Kidney epithelial cell (primary cell): ENCODE results near the gene UXS1. TPM values are rescaled to one million over a fixed set of nuclear protein-coding genes. Genes with fewer than 3 reads are reported as not detected.
A peak's percentile ranks its signal among the peaks of the same experiment; 100 is the strongest.

Experiments used
- DNase-seq: peaks from one replicate; pipeline ENCODE4 v3.0.0-alpha.2; 2010; ENCODE audit warnings: low read depth
- H3K27me3 ChIP-seq: 2 replicates; pipeline ENCODE4 v1.6.0; 2011; ENCODE audit warnings: low read length; ENCODE audit not compliant: control insufficient read depth, insufficient read depth
- H3K36me3 ChIP-seq: 2 replicates; pipeline ENCODE4 v1.5.1; 2011; ENCODE audit warnings: low read length; ENCODE audit not compliant: control insufficient read depth, insufficient read depth
- H3K4me3 ChIP-seq: 2 replicates; pipeline ENCODE4 v1.5.1; 2011; ENCODE audit warnings: low read depth, mild to moderate bottlenecking, control low read depth, low read length
- total RNA-seq: library from RNA; depleted of rRNA; stranded (reverse); fragments of >200 nt; gene quantifications from 2 replicates; pipeline ENCODE4 v1.2.3, GENCODE V29; 2015
- TF ChIP-seq, protein P1 (sequence below): IDR thresholded peaks from 2 replicates; pipeline ENCODE4 v1.5.1; 2011; ENCODE audit warnings: mild to moderate bottlenecking, moderate library complexity, low read length, control low read depth, inconsistent platforms; ENCODE audit not compliant: insufficient read depth, poor library complexity, severe bottlenecking

The UXS1 gene
- total RNA-seq, 1 donor from 2014 or later: 73.3 TPM

DNA sequence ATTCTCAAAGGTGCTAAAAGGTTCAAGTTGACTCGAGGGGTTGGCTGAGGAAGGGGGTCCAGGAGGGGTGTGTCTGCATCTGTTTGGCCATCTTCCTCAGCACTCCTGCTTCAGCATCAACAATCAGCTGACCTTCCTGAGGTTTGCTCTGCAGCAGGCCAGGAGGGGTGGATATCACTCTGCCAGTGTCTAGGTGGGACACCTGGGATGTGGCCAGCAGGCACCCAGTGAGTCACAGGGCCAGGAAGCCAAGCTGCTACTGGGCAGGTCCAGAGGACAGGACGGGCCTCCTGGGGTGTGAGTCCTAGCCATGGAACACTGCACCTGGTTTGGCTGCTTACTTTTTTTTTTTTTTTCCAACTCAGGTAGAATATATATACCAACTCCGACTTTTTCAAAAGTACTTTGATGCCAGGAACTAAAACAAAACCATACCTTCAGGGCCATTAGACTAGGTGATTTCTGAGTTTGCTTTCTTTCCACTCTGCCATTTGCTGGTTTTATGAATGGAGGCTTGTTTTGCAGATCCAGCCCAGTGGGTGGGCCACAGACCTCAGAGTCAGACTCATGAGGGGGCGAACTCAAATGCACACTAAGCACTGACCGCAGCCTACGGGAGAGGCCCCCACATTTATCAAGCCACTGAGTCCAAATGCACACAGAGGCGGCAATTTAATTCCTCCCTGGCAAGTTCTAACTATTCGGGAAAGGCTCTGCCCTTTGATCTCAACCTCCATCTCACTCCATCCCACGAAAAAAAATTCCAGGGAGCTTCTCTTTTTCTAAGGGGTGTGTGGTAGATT lies 76.0 kb downstream of the UXS1 start:
- Histone ChIP-seq H3K27me3 (no peaks in the 10 kb centered on the region), H3K4me3 (no peak overlapping the region), H3K36me3 (peaks cover 1% of the 10 kb centered on the region)
- DNase-seq: no peak
- TF ChIP-seq, protein P1, sequence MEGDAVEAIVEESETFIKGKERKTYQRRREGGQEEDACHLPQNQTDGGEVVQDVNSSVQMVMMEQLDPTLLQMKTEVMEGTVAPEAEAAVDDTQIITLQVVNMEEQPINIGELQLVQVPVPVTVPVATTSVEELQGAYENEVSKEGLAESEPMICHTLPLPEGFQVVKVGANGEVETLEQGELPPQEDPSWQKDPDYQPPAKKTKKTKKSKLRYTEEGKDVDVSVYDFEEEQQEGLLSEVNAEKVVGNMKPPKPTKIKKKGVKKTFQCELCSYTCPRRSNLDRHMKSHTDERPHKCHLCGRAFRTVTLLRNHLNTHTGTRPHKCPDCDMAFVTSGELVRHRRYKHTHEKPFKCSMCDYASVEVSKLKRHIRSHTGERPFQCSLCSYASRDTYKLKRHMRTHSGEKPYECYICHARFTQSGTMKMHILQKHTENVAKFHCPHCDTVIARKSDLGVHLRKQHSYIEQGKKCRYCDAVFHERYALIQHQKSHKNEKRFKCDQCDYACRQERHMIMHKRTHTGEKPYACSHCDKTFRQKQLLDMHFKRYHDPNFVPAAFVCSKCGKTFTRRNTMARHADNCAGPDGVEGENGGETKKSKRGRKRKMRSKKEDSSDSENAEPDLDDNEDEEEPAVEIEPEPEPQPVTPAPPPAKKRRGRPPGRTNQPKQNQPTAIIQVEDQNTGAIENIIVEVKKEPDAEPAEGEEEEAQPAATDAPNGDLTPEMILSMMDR: no peak

GRCh38 chr2:106117347-106117746 lies 76.8 kb downstream of the UXS1 start:
- H3K36me3 ChIP-seq: peaks cover 1% of the 10 kb centered on the region
- no peak overlapping the region for H3K4me3 ChIP-seq
- TF ChIP-seq, protein P1: no peak
- DNase-seq: no peak
- no peaks in the 10 kb centered on the region for H3K27me3 ChIP-seq

DNA sequence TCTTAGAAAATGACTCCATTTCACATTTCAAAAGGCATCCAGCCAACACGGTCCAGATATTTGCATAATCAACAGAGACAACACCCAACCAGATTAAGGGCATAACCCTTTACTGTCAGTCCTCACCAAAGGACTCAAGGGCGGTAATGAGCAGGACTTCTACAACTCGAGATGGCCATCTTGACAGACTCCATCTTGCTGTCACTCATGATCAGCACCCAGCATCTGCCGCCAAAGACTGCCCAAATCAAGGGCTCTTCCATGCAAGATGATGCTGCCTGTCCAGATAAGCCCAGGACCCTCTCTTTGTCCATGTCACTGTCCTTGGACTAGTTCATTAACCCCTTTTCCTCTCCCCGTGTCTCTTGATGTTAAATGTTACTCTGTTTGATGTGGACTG lies 77.9 kb downstream of the UXS1 start:
- TF ChIP-seq, protein P1: no peak
- H3K36me3 ChIP-seq: peaks cover 4% of the 10 kb centered on the region
- H3K4me3 ChIP-seq: no peak overlapping the region
- no peaks in the 10 kb centered on the region for H3K27me3 ChIP-seq
- DNase-seq: no peak

DNA sequence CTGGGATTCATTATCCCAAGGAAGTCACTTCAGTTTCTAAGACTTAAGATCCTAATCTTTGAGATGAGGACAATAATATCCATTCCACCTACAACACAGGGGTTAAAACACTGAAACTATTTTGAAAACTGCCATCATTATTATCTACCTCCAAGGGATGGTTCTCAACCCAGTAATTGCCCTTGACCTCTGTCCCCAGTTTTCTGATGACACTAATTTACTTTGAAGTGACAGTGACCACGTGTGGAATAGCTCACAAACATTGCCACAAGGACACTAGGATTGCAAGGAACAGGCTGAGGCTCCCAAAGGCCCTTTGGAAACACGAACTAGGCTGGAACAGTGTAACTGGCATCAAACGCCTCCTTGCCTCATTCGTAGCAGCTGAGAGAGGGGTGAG lies 78.4 kb downstream of the UXS1 start:
- Histone ChIP-seq H3K36me3 (peaks cover 4% of the 10 kb centered on the region), H3K4me3 (no peak overlapping the region), H3K27me3 (no peaks in the 10 kb centered on the region)
- TF ChIP-seq, protein P1: no peak
- DNase-seq: no peak

GRCh38 chr2:106115250-106115649 lies 78.9 kb downstream of the UXS1 start:
- Histone ChIP-seq H3K27me3 (no peaks in the 10 kb centered on the region), H3K4me3 (no peak overlapping the region), H3K36me3 (peaks cover 4% of the 10 kb centered on the region)
- peak; percentile 87 for DNase-seq
- TF ChIP-seq, protein P1: no peak

- no peak for DNase-seq
- Histone ChIP-seq H3K36me3 (peaks cover 7% of the 10 kb centered on the region), H3K4me3 (no peak overlapping the region), H3K27me3 (no peaks in the 10 kb centered on the region)
- TF ChIP-seq, protein P1: no peak
Measured at GRCh38 chr2:106114166-106114565, 79.9 kb downstream of the UXS1 start.
